Ovary (tissue), 9 donors: Measurements from ENCODE around the gene PLLP. TPM values are rescaled to one million over a fixed set of nuclear protein-coding genes. Genes with fewer than 3 reads are reported as not detected.

Experiments
- DNase-seq, 5 donors: peaks; one replicate each; pipeline ENCODE4 v3.0.0-alpha.2; 2019 to 2020
- H3K27ac ChIP-seq, 2 donors: fragments of 200-600 bp; one replicate each; pipeline versions ENCODE4 v1.5.1 to v1.8.0; 2019 to 2022
- H3K27me3 ChIP-seq: fragments of 200-600 bp; one replicate; pipeline ENCODE4 v1.8.0; 2022
- H3K36me3 ChIP-seq: fragments of 200-600 bp; sonication (generic); one replicate; pipeline ENCODE4 v1.5.1; 2019
- H3K4me1 ChIP-seq: one replicate; pipeline ENCODE4 v1.8.1; 2013; ENCODE audit warnings: mild to moderate bottlenecking, moderate library complexity; ENCODE audit not compliant: insufficient read depth
- H3K4me3 ChIP-seq: fragments of 200-600 bp; sonication (generic); one replicate; pipeline ENCODE4 v1.5.1; 2017
- H3K9me3 ChIP-seq, 2 donors: fragments of 200-600 bp in 1 of 2; sonication (generic) in 1 of 2; one replicate each; pipeline versions ENCODE4 v1.5.1 to v1.8.1; 2013 to 2019; ENCODE audit warnings: mild to moderate bottlenecking in 1 of 2, moderate library complexity in 1 of 2
- CTCF ChIP-seq, 3 donors: fragments of 450-650 bp in 2 of 3; fragments of 200-600 bp in 1 of 3; IDR thresholded peaks; one replicate each; pipeline versions ENCODE4 v1.5.1 to v1.8.0; 2016 to 2022; ENCODE audit warnings: antibody characterized with exemption in 3 of 3, mild to moderate bottlenecking in 1 of 3
- EP300 ChIP-seq: sonication (generic); formaldehyde crosslinking; IDR thresholded peaks from one replicate; pipeline ENCODE4 v1.6.1; 2017; ENCODE audit warnings: antibody characterized with exemption
- POLR2A ChIP-seq: fragments of 450-650 bp; IDR thresholded peaks from one replicate; pipeline ENCODE4 v1.6.1; 2017; ENCODE audit warnings: antibody characterized with exemption, mild to moderate bottlenecking, moderate library complexity
- WGBS, 3 donors: extraction: QIAGEN DNeasy Blood & Tissue Kit in 1 of 3; methylation state at CpG; one replicate each; pipeline versions ENCODE4 v1.1.5 to v1.1.7; 2013 to 2017; 5-methylcytosine and 5-hydroxymethylcytosine counted together
- intact Hi-C, 4 donors: fragments of 100-400 bp; cut with DNase I; formaldehyde crosslinking; loops; one replicate each; pipeline versions ENCODE4 v1.11.0 to v1.15.1; 2022 to 2023
- polyA plus RNA-seq, 2 donors: library from polyadenylated mRNA; stranded (reverse); fragments of 200-250 nt in 1 of 2; fragments of 350-450 nt in 1 of 2; fragmentation: Illumina TruSeq in 1 of 2; extraction: RNeasy Lipid Tissue Mini Kit (QIAGEN cat#74804) in 1 of 2; gene quantifications; one replicate each; pipeline ENCODE4 v1.2.3, GENCODE V29; 2013 to 2014
- total RNA-seq, 7 donors: library from RNA; depleted of rRNA in 2 of 7; stranded (reverse); fragments of >200 nt in 2 of 7; fragmentation: NEBNext Ultra II Directional in 3 of 7; extraction: Animal tissue kit (Norgen Biotek cat#: 25700) in 3 of 7; gene quantifications; one replicate each; pipeline versions ENCODE4 v1.1.0 to v1.2.4, GENCODE V29; 2016 to 2023
- donor health status: DM: no; HTN: no; CAD: no; lungs with moderate emphysema.
- donor health status: DM: no; HTN: no; CAD: no.
- donor health status: Bipolar disorder and iron deficiency.
- donor health status: DM: yes; HTN: yes; CAD: no.
- donor health status: DM: no; HTN: no; CAD: no.
- donor health status: DM: yes; HTN: yes; CAD: no.

The PLLP gene
- total and polyA plus RNA-seq, 9 donors, result 0.94 to 54.2 (median 4.0) TPM

- no peaks in the 10 kb centered on the region for H3K4me1 ChIP-seq
Measured at GRCh38 chr16:57226701-57227621, 57.5 kb downstream of the PLLP start.

GRCh38 chr16:57225978-57226377 lies 58.5 kb downstream of the PLLP start:
- Histone ChIP-seq H3K4me1 (no peaks in the 10 kb centered on the region), H3K36me3 (no peaks in the 10 kb centered on the region), H3K27ac (no peak overlapping the region), H3K27me3 (no peaks in the 10 kb centered on the region), H3K9me3 (no peaks in the 10 kb centered on the region), H3K4me3 (no peak overlapping the region)
- TF ChIP-seq POLR2A, result no peak
- TF ChIP-seq CTCF (IDR thresholded peaks at IDR 0.05), result no peak
- TF ChIP-seq EP300, result no peak
- 97 to 98% (median 97%) methylated on average over 7 of the region's 7 CpGs for WGBS, 3 donors
- DNase-seq, result no peak
- intact Hi-C loops, result no loop called here

More at GRCh38 chr16:57226701-57227621, 57.5 kb downstream of the PLLP start:
- H3K36me3 ChIP-seq, result no peaks in the 10 kb centered on the region
- no peak for DNase-seq
- no peak overlapping the region for H3K4me3 ChIP-seq
- H3K27me3 ChIP-seq, result no peaks in the 10 kb centered on the region
- TF ChIP-seq EP300, result no peak
- TF ChIP-seq CTCF (IDR thresholded peaks at IDR 0.05), result no peak
- TF ChIP-seq POLR2A, result no peak
- intact Hi-C loops, result no loop called here
- no peaks in the 10 kb centered on the region for H3K9me3 ChIP-seq
- H3K27ac ChIP-seq, result no peak overlapping the region
- WGBS, 3 donors, result 68 to 90% (median 87%) methylated on average over 4 of the region's 4 CpGs

GRCh38 chr16:57224651-57225335 lies 59.7 kb downstream of the PLLP start:
- Histone ChIP-seq H3K36me3 (no peaks in the 10 kb centered on the region), H3K4me1 (no peaks in the 10 kb centered on the region), H3K27me3 (no peaks in the 10 kb centered on the region), H3K27ac (no peak overlapping the region), H3K9me3 (no peaks in the 10 kb centered on the region), H3K4me3 (no peak overlapping the region)
- WGBS, 3 donors, result 87 to 99% (median 93%) methylated on average over 6 of the region's 6 CpGs
- no peak for TF ChIP-seq EP300
- no peak for TF ChIP-seq CTCF (IDR thresholded peaks at IDR 0.05)
- no peak for TF ChIP-seq POLR2A
- intact Hi-C loops, result no loop called here
- no peak for DNase-seq

GRCh38 chr16:57223057-57223456 lies 61.4 kb downstream of the PLLP start:
- intact Hi-C loops, result no loop called here
- Histone ChIP-seq H3K27ac (no peak overlapping the region), H3K36me3 (no peaks in the 10 kb centered on the region), H3K4me1 (no peaks in the 10 kb centered on the region), H3K9me3 (no peaks in the 10 kb centered on the region), H3K27me3 (no peaks in the 10 kb centered on the region), H3K4me3 (no peak overlapping the region)
- 81 to 100% (median 97%) methylated on average over 1 of the region's 1 CpG for WGBS, 3 donors
- TF ChIP-seq EP300, result no peak
- TF ChIP-seq POLR2A, result no peak
- no peak for TF ChIP-seq CTCF (IDR thresholded peaks at IDR 0.05)
- no peak for DNase-seq
